Posterior cingulate gyrus (tissue), 11 donors: ENCODE data around the gene ITPKB.

Experiments
- DNase-seq, 10 donors: peaks; one replicate each; pipeline versions ENCODE4 v3.0.0 to v3.0.0-alpha.2; 2020 to 2021; ENCODE audit warnings: mixed read lengths in 3 of 10
- intact Hi-C: fragments of 100-400 bp; cut with DNase I; formaldehyde crosslinking; loops from one replicate; pipeline ENCODE4 v1.15.1; 2023

The ITPKB gene

DNA sequence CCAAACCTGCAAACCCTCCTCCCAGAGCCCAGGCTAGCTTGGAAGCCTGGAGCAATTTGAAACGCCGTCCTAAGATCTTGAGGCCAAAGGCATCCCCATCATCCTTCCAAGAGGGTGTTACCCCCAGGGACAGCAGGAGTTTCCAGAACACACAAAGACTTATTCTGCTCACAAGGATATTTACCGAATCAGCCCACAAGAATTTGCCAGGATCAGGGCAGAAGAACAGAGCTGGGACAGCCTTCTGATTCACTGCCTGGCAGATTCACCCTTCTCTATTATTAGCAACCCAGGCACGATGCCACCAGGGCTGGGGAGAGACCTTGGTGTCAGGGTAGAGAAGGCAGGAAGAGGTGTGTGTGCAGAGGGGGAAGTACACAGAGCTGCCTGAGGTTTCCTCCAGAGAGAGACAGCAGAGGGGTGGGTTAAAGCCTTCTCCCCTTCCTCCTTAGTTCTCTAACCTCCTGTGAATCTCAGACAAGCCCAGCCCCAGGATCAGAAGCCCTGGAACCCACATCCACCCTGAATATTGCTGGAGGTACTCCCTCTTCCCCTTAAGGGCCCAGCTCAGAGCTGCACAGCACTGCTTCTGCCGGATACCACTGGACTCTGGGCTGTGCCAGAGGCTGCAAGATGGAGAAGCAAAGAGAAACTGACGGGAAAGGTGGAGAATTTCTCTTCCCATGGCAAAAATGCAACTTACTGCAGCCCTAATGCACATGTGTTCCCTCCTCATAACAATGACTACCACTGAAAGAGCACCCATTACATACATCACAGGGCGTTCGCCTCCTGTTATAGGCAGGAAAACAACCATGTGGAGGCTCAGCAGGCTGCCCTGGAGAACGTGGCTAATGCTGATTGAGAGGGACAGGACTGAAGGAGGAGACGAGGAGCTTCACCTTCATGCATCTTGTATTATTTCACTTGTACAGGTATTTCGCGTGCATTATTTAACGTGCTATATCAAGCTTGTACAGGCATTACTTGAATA, 61.8 kb downstream of the ITPKB start:
- intact Hi-C loops: no loop called here
- peak in 8 of 10 donors; percentile 61 to 94 (median 74) for DNase-seq

- intact Hi-C loops: no loop called here
- DNase-seq: no peak
Measured at GRCh38 chr1:226676381-226676780, 62.7 kb downstream of the ITPKB start.

GRCh38 chr1:226675715-226676357, 63.2 kb downstream of the ITPKB start:
- intact Hi-C loops: no loop called here
- DNase-seq: peak in 1 of 10 donors; percentile 30

- intact Hi-C loops: no loop called here
- peak in 2 of 10 donors; percentile 9 to 80 for DNase-seq
Measured at GRCh38 chr1:226674892-226675714, 64.0 kb downstream of the ITPKB start.

DNA sequence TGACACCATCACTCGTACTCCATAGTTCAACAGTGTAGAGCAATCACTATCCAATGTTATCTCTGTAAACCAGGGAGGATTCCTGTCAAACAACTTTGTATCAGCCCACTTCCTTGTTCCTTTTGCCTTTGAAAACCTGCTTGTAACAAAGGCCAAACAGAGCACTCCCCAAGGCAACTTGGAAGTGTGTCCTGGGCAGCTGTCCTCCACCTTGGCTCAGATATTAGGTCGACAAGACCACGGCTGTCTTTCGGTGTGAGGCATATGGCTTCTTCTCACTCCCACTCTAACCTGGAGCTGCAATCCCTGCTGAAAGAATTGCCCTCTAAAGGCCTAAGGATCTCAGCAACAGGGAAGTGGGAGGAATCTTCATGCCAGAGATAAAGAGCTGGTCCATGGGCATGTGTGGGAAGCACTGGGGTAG, 66.7 kb downstream of the ITPKB start:
- DNase-seq: peak in 1 of 10 donors; percentile 24
- intact Hi-C loops: no loop called here

DNA sequence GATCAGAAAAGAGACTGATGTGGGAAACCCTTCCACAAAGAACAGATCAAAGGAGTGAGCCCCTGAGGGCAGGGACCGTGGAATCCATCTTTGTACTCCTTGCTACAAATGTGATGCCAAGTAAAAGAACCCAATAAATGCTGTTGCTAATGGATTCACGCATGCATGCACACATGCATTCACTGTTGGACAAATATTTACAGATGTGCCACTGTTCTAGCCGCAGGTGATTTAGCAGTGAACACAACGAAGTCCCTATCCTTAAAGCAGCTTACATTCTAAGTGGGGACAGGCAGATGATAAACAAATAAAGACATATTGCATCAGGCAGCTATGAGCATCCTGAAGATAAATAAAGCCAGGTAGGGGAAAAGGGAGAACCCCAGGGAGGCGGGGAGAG, 67.8 kb downstream of the ITPKB start:
- no peak for DNase-seq
- intact Hi-C loops: no loop called here

- DNase-seq: peak in 1 of 10 donors; percentile 49
- intact Hi-C loops: no loop called here
Measured at GRCh38 chr1:226670073-226670472, 69.0 kb downstream of the ITPKB start.

DNA sequence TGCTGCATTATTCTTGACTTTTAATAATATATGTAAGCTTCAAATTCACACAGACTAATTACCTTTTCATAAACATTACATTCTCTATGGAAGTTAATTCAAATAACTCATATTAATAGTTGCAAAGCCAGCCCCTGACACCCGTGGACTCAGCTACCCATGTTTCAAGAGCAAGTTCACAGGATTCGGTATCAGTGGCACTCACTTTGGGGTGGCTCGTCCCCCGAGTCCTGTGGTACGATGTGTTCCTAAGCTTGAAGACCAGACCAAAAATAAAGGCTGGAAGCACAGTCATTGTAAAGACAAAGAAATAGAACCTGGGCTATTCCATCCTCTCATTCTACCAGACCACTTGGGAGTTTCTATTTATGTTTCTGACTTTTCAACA, 70.9 kb downstream of the ITPKB start:
- peak in 2 of 10 donors; percentile 49 to 83 for DNase-seq
- intact Hi-C loops: no loop called here

- DNase-seq: peak in 1 of 10 donors; percentile 24
- intact Hi-C loops: no loop called here
Measured at GRCh38 chr1:226666692-226667091, 72.4 kb downstream of the ITPKB start.

DNA sequence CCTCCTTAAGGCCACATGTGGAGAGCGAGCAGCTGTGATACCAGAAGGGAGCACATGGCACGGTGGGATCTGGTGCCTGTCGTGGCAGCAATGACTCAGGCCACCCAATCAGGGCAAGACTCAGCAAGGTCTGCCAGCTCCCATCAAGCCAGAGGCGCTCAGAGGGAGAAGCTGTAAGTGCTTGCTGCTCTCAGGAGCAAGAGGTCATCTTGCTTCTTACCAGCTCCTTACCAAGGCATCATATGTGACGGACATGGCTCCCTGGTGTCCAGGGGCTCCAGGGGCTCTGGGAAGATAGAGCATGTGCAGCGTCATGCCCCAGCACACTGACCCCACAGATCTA, 72.9 kb downstream of the ITPKB start:
- intact Hi-C loops: no loop called here
- DNase-seq: peak in 2 of 10 donors; percentile 47 to 59

DNA sequence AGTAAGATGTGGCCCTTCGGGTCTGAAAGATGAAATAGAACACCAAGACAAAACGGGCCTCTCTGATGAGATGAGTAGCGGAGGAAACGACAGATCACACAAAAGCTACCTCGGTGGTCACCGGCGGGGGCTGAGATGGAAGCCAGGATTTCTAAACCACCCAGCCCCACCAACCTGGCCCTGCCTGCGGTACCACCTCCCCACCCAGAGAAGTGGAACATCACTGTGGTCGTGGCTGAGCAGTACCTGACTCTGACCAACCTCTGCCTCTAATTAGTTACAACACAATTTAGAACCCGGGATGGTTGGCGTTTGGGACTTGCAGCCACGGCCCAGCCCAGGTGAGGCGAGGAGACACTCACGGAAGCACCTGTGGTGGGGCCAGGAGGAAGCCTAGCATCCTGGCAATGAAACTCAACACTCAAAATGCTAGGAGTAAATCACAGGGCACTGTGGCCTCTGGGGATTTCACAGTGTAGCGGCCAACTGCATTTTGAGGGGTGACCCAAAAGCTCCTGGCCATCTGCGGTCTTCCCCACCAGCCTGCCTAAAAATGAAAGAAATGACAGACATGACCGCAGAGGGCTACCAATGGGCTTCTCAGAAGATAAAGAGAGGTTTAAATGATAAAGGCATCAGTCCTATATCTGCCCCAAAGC, 73.4 kb downstream of the ITPKB start:
- intact Hi-C loops: no loop called here
- DNase-seq: peak in 2 of 10 donors; percentile 35 to 47

- peak in 2 of 10 donors; percentile 54 to 57 for DNase-seq
- intact Hi-C loops: no loop called here
Measured at GRCh38 chr1:226664413-226665101, 74.5 kb downstream of the ITPKB start.

- peak in 1 of 10 donors; percentile 57 for DNase-seq
- intact Hi-C loops: no loop called here
Measured at GRCh38 chr1:226663327-226663704, 75.8 kb downstream of the ITPKB start.

DNA sequence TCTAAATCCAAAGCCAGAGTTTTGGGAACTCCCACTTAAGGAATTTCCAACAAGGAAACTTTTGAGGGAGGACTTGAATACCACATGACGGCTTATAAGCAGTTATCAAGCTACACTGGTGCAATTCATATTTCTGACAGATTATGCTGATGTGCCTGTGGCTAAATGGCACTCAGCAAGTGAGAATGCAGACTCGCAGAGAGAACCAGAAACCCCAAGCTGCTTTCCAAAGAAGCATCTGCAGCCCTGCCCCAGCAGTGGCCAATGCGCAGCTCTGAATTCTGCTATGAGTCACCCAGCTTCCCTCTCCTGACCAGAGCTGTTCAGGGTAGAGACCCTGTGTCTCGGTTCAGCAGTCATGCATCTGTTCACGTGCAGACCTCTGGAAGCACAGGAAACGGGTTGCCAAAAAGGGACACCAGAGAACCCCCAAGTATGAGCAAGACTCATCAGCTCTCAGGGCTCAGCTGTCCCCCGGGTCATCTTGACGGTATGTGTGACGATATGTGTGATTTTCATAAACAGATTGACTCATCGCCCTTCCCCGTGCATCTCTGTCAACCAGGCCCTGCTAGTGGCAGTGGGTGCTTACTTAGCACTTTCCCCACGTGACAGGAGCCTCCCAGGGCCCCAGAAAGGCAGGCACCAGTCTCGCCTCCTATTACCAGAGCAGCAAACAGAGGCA, 76.3 kb downstream of the ITPKB start:
- intact Hi-C loops: no loop called here
- peak in 6 of 10 donors; percentile 48 to 92 (median 58) for DNase-seq

GRCh38 chr1:226661965-226662364, 77.1 kb downstream of the ITPKB start:
- peak in 3 of 10 donors; percentile 49 to 65 (median 52) for DNase-seq
- intact Hi-C loops: no loop called here

- DNase-seq: peak in 2 of 10 donors; percentile 44 to 57
- intact Hi-C loops: no loop called here
Measured at GRCh38 chr1:226661271-226661670, 77.8 kb downstream of the ITPKB start.

GRCh38 chr1:226660410-226661182, 78.5 kb downstream of the ITPKB start:
- DNase-seq: peak in 3 of 10 donors; percentile 59 to 77 (median 66)
- intact Hi-C loops: no loop called here

GRCh38 chr1:226659641-226660040, 79.4 kb downstream of the ITPKB start:
- DNase-seq: peak in 3 of 10 donors; percentile 5 to 59 (median 39)

More at GRCh38 chr1:226659641-226660040, 79.4 kb downstream of the ITPKB start:
- intact Hi-C loops: no loop called here
